HG03175 (cell line): ENCODE measurements around the gene SCARB1.

Experiments
- ATAC-seq: cut with Tn5 transposase; IDR thresholded peaks from one replicate; pipeline ENCODE4 v1.9.1; 2021; ENCODE audit warnings: mild to moderate bottlenecking, moderate library complexity; ENCODE audit not compliant: unreplicated experiment

Gene SCARB1

DNA sequence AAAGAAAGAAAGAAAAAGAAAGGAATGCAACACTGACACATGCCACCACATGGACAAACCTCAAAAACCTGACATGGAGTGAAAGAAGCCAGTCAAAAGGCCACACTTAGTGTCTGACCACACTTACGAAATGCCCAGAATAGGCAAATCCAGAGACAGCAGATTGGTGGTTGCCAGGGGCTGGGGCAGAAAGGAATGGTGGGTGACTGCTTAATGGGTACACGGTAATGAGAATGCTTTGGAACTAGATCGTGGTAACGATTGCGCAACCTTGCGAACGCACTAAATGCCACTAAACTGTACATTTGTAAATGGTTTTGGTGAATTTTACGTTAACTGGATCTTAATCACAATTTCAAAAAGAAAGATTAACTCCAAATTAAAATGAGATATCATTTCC lies 39.5 kb downstream of the SCARB1 start:
- no peak for ATAC-seq

GRCh38 chr12:124823272-124823970 lies 40.2 kb downstream of the SCARB1 start:
- no peak for ATAC-seq

DNA sequence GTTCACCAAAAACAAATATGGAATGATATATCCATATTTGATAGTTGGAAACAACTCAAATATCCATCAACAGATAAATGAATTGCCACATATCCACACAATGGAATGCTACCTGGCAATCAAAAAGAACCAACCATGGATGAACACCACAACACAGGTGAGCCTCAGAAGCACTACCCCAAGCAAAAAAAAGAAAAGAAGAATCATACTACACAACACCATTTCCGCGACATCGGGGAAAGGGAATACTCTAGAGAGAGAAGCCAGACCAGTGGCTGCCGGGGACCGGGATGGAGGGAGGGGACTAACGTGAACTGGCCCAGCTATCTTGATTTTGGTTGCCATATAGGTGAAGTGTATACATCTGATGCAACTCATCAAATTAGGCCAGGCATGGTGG lies 41.4 kb downstream of the SCARB1 start:
- no peak for ATAC-seq

DNA sequence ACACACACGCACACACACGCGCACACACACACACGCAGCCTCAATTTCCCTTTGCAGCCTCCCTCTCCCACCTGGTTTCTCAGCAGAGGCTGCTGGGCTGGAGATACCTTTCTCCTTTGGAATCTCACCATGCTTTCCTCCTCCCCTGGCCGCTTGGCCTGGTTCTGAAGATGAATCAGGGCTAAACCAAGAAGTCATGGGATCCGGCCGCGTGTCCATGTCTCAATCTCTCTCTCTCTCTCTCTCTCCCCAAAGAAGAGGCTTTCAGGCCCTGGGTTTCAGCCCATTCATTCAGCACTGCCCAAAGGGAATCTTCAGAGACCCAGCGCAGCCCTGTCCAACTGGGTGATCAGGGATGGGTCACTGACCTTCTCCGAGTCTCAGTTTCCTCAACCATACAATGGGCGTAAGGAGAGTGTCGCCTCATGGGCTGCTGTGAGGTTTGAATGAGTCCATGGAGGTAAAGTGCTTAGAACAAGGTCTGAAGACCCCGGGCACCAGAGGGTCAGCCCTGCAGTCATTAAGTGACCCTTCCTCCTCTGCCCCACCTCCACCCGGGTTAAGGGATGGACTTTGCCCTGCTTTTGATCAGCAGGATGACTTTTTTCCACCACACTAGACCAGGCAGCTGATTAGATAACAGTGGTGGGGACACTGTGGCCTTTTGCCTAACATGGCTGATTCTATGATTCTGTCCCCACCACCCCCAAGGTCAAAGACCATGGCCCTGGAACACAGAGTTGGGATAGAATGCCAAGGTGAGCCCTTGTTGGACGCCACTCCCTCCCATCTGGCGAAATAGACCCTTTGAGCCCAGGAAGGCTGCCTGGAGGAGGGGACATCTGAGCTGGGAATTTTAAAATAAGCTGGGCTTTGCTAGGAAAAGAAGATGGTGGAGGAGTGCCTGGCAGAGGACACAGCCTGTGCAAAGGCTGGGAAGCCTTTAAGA lies 42.1 kb downstream of the SCARB1 start:
- no peak for ATAC-seq

DNA sequence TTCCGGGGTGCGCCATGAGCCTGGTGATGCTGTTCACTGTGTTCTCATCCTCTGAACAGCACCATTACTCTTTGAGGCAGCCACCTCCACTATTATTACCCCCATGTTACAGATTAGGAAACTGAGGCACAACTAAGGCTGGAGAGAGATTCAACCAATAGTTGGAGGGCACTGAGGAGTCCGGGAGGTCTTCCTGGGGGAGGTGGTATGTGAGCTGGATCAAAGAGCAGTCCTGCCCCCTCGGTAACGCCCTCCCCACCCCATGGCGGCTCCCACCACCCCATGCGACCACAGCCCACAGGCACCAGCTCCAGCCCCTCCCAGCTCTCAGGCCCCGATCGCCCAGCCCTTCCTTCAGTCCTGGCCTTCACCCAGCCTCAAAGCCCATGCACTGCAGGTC lies 43.5 kb downstream of the SCARB1 start:
- ATAC-seq: no peak

DNA sequence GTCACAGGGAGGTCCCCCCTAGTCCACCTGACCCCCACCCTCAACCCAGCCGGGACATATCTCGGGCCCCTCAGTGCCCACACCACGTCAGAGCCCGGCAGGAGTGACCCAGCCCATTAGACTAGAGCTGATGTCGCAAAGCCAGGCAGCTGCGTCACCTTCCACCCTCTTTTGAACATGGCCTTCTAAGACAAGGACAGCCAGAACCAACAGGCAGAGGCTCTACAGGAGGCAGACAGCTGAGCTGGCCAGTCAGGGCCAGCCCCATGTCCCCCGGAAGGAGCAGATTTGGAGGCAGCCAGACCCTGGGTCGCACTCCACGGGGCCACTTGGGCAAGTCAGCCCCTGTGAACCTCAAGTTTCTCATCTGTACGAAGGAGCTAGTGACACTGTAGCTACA lies 44.1 kb downstream of the SCARB1 start:
- no peak for ATAC-seq

- ATAC-seq: no peak
Observed at GRCh38 chr12:124819080-124819479, 44.6 kb downstream of the SCARB1 start.

DNA sequence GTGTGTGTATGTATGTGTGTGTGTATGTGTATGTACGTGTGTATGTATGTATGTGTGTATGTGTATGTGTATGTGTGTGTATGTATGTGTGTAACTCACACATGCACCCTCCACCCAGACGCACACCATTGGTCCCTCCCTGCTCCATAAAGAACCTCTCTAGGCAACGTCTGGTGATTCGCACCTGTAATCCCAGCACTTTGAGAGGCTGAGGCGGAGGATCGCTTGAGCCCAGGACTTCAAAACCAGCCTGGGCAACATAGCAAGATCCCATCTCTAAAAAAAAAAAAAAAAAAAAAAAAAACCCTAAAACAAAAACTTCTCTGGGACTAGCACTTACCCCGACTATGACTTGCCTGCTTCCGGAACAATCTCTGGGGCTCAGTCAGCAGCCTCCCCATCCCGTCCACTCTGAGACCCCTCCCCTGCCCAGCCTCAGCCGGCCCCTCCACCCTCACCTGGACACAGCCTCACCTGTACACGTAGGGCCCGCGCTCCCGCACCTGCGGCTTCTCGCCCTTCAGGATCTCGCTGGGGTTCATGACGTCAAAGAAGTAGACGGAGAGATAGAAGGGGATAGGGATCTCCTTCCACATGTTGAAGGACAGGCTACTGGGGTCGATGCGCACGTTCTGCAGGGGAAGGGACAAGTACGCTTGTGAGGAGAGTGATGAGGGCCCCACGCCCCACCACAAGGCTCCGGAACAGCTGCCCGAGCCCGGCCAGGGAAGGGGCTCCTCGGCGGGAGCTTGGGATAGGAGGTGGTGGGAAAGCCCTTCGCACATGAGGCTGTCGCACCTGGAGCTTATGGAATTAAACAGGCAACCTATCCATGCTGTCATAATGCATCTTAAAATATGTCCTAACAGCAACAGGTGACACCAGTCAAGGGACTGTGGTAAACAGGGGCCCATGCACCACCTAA lies 46.3 kb downstream of the SCARB1 start:
- ATAC-seq: no peak

GRCh38 chr12:124816295-124816854 lies 47.3 kb downstream of the SCARB1 start:
- ATAC-seq: no peak

GRCh38 chr12:124814741-124815613 lies 48.7 kb downstream of the SCARB1 start:
- ATAC-seq: no peak

DNA sequence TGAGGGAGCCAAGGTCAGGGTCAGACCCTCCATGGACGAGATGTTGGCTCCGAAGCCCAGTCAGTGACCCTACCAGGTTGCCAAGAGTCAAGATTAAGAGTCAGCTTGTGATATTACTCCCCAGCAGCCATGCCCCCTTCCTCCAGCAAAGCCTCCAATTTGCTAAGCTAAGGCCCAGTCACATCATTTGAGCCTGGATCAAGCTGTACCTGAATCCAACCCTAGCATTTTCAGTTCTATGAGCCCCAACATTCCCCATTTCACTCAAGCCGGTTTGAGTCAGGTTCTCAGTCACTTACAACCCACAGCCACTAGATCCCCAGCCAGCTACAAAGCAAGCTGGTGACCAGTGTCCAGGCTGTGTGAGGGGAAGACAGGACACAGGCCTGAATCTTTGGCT lies 49.9 kb downstream of the SCARB1 start:
- ATAC-seq: no peak

DNA sequence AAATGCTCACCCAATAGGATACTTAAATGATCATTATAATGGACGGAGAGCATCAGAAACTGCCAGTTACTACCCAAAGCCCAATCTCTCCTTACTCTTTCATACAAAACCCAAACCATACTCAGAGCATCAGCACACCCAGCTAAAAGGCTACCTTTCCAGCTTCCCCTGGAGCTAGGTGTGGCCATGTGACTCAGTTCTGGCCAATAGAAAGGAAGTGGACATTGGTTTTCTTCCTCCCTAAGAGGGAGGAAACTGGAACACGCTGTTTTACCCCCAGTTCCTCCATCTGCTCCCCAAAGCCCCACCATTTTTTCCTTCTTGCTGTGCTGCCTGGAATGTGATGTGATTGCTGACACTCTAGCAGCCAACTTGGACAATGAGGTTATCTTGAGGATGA lies 50.7 kb downstream of the SCARB1 start:
- no peak for ATAC-seq

GRCh38 chr12:124812356-124812755 lies 51.3 kb downstream of the SCARB1 start:
- no peak for ATAC-seq

DNA sequence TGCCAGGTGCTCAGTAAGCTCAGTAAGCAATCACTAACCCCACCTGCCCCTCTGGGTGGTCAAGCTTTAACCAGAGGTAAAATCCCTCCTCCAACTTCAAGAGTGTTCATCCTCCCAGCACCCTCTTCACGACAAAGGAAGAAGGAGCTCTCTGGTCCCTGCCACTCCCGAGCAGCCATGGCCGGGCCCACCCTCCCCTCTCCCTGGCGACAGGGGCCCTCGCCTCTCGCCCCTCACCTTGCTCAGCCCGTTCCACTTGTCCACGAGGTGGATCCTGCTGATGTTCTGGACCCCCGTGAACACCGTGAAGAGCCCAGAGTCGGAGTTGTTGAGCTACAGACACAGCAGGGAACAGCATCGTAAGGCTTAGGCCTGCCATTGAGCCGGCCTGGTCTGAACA lies 52.0 kb downstream of the SCARB1 start:
- no peak for ATAC-seq

DNA sequence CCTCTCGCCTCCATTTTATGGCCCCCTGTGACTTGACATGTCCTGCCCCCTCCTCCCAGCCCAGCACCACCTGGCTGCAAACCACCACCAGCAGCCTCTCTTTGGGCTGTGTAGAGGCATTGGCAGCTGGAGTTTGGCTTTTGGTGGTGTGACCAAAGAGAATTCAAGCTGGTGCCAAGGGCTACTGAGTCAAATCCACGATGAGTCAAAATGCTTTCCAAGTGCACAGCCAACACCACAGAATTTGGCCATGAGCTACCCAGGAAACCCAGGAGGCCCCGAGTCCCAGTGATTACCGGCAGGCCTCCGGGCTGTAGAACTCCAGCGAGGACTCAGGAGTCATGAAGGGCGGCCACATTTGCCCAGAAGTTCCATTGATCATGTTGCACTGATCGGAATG lies 53.8 kb downstream of the SCARB1 start:
- no peak for ATAC-seq

- no peak for ATAC-seq
Observed at GRCh38 chr12:124809391-124809790, 54.3 kb downstream of the SCARB1 start.

GRCh38 chr12:124808272-124808671 lies 55.4 kb downstream of the SCARB1 start:
- no peak for ATAC-seq

- ATAC-seq: no peak
Observed at GRCh38 chr12:124805876-124806668, 57.6 kb downstream of the SCARB1 start.

DNA sequence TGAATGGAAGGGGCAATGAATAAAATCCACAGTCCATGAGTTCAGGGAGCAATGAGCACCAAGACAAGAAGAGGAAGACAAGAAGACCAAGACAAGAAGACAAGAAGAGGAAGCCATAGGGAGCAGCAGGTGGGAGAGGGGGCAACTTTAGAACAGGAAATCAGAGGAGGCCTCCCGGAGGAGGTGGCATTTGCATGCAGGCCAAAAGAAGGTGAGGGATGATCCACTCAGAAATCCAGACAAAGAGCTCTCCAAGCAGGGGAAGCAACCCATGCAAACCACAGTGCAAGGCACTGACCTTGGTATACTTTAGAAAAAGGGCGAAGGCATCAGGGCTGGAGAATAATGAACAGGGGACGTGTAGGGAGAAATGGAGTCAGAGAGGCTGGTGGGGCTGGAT lies 58.6 kb downstream of the SCARB1 start:
- ATAC-seq: no peak
